ENCODE data around the gene KIF24.

DNA sequence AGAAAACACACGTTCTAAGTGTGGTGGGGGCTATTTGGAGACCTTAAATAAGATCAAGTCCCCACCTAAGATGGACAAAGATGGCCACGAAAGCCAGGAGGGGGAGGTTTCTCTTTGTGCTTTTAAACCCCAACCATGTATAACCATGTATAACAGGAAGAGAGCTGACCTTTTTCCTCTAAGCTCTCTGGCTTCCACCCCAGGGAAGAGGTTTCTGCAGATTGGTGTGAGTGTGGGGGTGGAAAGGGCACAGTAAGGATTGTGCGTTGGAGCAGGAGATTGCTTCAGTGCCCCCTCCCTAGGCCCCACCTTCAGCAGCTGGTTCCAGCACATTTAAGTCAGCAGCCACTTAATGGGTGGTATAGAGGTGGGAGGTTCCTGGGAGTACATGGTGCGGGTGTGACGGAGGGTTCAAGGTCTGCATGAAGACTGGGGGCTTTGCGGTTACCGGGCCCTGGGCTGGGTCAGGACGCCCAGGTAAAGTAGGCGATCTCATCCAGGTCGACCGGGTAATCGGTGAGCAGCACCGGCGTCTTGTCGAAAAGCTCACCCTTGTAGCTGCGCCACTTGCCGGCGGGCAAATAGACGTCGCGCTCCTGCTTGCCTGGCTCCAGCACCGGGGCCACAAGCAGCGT, 41.4 kb upstream of the KIF24 start:
- TF ChIP-seq, protein P1, sequence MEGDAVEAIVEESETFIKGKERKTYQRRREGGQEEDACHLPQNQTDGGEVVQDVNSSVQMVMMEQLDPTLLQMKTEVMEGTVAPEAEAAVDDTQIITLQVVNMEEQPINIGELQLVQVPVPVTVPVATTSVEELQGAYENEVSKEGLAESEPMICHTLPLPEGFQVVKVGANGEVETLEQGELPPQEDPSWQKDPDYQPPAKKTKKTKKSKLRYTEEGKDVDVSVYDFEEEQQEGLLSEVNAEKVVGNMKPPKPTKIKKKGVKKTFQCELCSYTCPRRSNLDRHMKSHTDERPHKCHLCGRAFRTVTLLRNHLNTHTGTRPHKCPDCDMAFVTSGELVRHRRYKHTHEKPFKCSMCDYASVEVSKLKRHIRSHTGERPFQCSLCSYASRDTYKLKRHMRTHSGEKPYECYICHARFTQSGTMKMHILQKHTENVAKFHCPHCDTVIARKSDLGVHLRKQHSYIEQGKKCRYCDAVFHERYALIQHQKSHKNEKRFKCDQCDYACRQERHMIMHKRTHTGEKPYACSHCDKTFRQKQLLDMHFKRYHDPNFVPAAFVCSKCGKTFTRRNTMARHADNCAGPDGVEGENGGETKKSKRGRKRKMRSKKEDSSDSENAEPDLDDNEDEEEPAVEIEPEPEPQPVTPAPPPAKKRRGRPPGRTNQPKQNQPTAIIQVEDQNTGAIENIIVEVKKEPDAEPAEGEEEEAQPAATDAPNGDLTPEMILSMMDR (conservative IDR thresholded peaks at IDR 0.05; ENCODE audit: low read depth, low read length), result no peak
- TF ChIP-seq SMC3 (IDR thresholded peaks at IDR 0.05; ENCODE audit: low read depth, low read length), result no peak
- no peak for TF ChIP-seq RCOR1 (IDR thresholded peaks at IDR 0.05; ENCODE audit: insufficient replicate concordance, low read length)
- TF ChIP-seq POLR2A (IDR thresholded peaks at IDR 0.05; ENCODE audit: low read depth, low read length), result no peak
- TF ChIP-seq, protein P2, sequence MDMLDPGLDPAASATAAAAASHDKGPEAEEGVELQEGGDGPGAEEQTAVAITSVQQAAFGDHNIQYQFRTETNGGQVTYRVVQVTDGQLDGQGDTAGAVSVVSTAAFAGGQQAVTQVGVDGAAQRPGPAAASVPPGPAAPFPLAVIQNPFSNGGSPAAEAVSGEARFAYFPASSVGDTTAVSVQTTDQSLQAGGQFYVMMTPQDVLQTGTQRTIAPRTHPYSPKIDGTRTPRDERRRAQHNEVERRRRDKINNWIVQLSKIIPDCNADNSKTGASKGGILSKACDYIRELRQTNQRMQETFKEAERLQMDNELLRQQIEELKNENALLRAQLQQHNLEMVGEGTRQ (IDR thresholded peaks at IDR 0.05; ENCODE audit: low read depth, low read length), result no peak
- TF ChIP-seq CHD1 (IDR thresholded peaks at IDR 0.05; ENCODE audit: low read depth, low read length), result no peak
- TF ChIP-seq MAZ (IDR thresholded peaks at IDR 0.05; ENCODE audit: borderline replicate concordance, low read depth, low read length), result no peak
- TF ChIP-seq FOS (IDR thresholded peaks at IDR 0.05; ENCODE audit: low read depth, low read length), result no peak
- no peak for TF ChIP-seq MAFK (IDR thresholded peaks at IDR 0.05; ENCODE audit: low read depth, low read length)
- no peak for TF ChIP-seq RFX5 (IDR thresholded peaks at IDR 0.05; ENCODE audit: low read depth, low read length)
- TF ChIP-seq RAD21 (IDR thresholded peaks at IDR 0.05; ENCODE audit: low read length), result no peak
